ENCODE measurements around the gene CTSZ.
"Not testable (repeated sequence)": the region's sequence is repeated elsewhere in the genome, so short reads cannot be mapped to it uniquely, and the experiment has no call there.

CTSZ gene

DNA sequence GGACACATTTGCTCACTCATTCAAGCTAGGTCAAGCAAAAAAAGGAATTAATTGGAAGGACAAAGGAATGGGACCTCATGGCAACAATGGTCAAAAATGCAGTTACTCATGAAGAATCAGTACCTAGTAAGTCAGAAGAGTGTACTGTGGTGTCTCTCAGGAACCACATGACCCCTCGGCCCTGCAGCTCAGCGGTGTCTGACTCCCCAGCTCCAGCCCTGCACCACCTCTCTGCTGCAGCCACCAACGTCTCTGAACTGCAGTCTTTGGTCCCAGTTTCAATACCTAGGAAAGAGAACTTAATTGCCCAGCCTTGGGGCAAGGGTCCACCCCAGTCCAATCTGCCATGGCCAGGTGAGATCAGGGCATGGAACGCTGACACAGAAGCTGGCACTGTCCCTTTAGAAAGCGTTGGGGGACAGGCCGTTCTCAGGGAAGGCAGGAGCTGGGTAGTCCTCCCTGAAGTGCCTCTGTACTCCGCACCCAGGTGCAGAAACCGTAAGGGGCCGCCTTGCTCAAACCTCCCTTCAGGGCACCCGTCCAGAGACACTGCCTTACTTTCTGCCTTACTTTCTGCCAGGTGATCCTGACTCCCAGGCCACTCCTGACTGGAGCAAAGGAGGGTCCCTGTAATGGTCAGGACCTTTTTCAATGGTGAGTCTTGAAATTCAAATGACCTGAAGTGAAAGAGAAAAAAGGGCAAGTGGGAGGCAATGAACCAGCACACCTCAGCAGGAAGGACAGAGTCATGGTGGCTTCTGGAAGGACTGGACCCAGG is 39.2 kb downstream of the CTSZ start:
- DNase-seq (ENCODE audit: low read depth in 1 of 2, low spot score in 1 of 2), result no peak
- Histone ChIP-seq H3K27ac (replicated peaks) (no peak overlapping the region), H3K4me3 (replicated peaks; ENCODE audit: insufficient read depth, low read length) (no peak overlapping the region), H3K27me3 (ENCODE audit: insufficient read depth, poor library complexity, severe bottlenecking) (no peaks in the 10 kb centered on the region)
- TF ChIP-seq GABPA (IDR thresholded peaks at IDR 0.05; ENCODE audit: low read depth), result no peak
- TF ChIP-seq, protein P1, sequence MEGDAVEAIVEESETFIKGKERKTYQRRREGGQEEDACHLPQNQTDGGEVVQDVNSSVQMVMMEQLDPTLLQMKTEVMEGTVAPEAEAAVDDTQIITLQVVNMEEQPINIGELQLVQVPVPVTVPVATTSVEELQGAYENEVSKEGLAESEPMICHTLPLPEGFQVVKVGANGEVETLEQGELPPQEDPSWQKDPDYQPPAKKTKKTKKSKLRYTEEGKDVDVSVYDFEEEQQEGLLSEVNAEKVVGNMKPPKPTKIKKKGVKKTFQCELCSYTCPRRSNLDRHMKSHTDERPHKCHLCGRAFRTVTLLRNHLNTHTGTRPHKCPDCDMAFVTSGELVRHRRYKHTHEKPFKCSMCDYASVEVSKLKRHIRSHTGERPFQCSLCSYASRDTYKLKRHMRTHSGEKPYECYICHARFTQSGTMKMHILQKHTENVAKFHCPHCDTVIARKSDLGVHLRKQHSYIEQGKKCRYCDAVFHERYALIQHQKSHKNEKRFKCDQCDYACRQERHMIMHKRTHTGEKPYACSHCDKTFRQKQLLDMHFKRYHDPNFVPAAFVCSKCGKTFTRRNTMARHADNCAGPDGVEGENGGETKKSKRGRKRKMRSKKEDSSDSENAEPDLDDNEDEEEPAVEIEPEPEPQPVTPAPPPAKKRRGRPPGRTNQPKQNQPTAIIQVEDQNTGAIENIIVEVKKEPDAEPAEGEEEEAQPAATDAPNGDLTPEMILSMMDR (IDR thresholded peaks at IDR 0.05; ENCODE audit: insufficient read depth, low read length), result no peak
- TF ChIP-seq, protein P2, sequence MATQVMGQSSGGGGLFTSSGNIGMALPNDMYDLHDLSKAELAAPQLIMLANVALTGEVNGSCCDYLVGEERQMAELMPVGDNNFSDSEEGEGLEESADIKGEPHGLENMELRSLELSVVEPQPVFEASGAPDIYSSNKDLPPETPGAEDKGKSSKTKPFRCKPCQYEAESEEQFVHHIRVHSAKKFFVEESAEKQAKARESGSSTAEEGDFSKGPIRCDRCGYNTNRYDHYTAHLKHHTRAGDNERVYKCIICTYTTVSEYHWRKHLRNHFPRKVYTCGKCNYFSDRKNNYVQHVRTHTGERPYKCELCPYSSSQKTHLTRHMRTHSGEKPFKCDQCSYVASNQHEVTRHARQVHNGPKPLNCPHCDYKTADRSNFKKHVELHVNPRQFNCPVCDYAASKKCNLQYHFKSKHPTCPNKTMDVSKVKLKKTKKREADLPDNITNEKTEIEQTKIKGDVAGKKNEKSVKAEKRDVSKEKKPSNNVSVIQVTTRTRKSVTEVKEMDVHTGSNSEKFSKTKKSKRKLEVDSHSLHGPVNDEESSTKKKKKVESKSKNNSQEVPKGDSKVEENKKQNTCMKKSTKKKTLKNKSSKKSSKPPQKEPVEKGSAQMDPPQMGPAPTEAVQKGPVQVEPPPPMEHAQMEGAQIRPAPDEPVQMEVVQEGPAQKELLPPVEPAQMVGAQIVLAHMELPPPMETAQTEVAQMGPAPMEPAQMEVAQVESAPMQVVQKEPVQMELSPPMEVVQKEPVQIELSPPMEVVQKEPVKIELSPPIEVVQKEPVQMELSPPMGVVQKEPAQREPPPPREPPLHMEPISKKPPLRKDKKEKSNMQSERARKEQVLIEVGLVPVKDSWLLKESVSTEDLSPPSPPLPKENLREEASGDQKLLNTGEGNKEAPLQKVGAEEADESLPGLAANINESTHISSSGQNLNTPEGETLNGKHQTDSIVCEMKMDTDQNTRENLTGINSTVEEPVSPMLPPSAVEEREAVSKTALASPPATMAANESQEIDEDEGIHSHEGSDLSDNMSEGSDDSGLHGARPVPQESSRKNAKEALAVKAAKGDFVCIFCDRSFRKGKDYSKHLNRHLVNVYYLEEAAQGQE (IDR thresholded peaks at IDR 0.05; ENCODE audit: insufficient replicate concordance, low read depth), result no peak
- no peak for TF ChIP-seq SPI1 (IDR thresholded peaks at IDR 0.05; ENCODE audit: borderline replicate concordance, low read depth)
- no peak for TF ChIP-seq POLR2AphosphoS5 (IDR thresholded peaks at IDR 0.05; ENCODE audit: low read depth)

DNA sequence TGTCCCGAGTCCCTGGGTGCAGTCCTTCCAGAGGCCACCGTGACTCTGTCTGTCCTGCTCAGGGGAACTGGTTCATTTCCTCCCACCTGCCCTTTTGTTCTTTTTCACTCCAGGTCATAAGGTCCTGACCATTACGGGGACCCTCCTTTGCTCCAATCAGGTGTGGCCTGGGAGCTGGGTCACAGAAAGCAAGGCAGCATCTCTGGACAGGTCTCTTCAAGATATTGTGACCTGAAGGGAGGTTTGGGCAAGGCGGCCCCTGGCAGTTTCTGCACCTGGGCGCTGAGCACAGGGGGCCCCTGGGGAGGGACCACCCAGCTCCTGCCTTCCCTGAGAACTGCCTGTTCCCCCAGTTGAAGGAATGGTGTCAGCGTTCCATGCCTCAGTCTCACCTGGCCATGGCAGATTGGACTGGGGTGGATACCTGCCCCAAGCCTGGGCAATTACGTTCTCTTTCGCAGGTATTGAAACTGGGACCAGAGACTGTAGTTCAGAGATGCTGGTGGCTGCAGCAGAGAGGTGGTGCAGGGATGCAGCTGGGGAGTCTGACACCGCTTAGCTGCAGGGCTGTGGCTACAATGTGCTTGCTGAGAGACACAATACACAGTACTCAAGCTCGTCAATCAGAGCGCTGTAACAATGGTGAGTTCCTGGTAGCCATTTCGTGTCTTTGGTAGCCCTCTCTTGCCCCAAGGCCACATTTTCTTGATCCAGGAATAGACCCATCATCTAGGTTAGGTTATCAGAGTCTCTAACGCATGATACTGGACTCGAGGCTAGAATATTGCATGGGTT is 41.6 kb downstream of the CTSZ start:
- DNase-seq (ENCODE audit: low read depth in 1 of 2, low spot score in 1 of 2), result no peak
- Histone ChIP-seq H3K27me3 (ENCODE audit: insufficient read depth, poor library complexity, severe bottlenecking) (no peaks in the 10 kb centered on the region), H3K27ac (replicated peaks) (no peak overlapping the region), H3K4me3 (replicated peaks; ENCODE audit: insufficient read depth, low read length) (no peak overlapping the region)
- TF ChIP-seq, protein P1 (IDR thresholded peaks at IDR 0.05; ENCODE audit: insufficient read depth, low read length), result no peak
- TF ChIP-seq GABPA (IDR thresholded peaks at IDR 0.05; ENCODE audit: low read depth) (no peak), SPI1 (IDR thresholded peaks at IDR 0.05; ENCODE audit: borderline replicate concordance, low read depth) (no peak), POLR2AphosphoS5 (IDR thresholded peaks at IDR 0.05; ENCODE audit: low read depth) (no peak)
- TF ChIP-seq, protein P2 (IDR thresholded peaks at IDR 0.05; ENCODE audit: insufficient replicate concordance, low read depth), result no peak

DNA sequence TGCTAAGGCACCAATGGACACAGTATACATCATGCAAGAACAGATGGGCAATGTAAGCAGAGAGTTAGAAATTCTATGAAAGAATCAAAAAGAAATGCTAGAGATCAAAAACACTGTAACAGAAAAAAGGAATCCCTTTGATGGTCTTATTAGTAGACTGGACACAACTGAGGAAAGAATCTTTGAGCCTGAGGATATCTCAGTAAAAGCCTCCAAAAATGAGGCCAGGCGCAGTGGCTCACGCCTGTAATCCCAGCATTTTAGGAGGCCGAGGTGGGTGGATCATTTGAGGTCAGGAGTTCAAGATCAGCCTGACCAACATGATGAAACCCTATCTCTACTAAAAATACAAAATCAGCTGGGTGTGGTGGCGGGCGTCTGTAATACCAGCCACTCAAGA is 43.1 kb downstream of the CTSZ start:
- DNase-seq (ENCODE audit: low read depth in 1 of 2, low spot score in 1 of 2); H3K27ac ChIP-seq (replicated peaks); H3K27me3 ChIP-seq (ENCODE audit: insufficient read depth, poor library complexity, severe bottlenecking); H3K4me3 ChIP-seq (replicated peaks; ENCODE audit: insufficient read depth, low read length): not testable (repeated sequence)

DNA sequence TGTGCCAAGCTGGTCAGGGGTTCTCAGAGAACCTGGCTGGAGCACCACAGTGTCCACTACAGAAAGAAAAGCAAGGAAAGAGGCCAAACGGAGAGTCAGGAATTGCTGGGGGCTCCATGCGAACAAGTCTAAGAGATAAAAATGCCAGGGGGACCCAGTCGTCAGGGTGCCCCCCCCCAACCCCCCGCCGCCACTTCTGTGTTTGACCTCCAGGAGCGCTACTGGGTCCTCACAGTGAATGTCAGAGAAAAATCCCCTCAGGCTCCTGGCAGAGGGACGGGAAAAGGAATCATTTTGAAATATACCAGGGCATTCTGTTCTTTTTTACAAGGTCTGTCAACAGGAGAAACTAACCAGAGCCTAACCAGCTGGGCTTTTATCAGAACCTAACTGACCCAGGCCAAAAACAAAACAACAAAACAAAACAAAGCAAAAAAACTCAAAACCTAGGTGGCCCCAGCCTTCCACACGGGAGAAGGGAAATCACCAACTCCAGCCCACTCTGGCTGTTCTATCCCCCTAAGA is 43.9 kb downstream of the CTSZ start:
- H3K27ac ChIP-seq (replicated peaks), result no peak overlapping the region
- DNase-seq (ENCODE audit: low read depth in 1 of 2, low spot score in 1 of 2), result no peak
- no peaks in the 10 kb centered on the region for H3K27me3 ChIP-seq (ENCODE audit: insufficient read depth, poor library complexity, severe bottlenecking)
- H3K4me3 ChIP-seq (replicated peaks; ENCODE audit: insufficient read depth, low read length), result no peak overlapping the region
- TF ChIP-seq POLR2AphosphoS5 (IDR thresholded peaks at IDR 0.05; ENCODE audit: low read depth), result no peak
- TF ChIP-seq, protein P2 (IDR thresholded peaks at IDR 0.05; ENCODE audit: insufficient replicate concordance, low read depth), result no peak
- TF ChIP-seq, protein P1 (IDR thresholded peaks at IDR 0.05; ENCODE audit: insufficient read depth, low read length), result no peak
- TF ChIP-seq GABPA (IDR thresholded peaks at IDR 0.05; ENCODE audit: low read depth), result no peak
- TF ChIP-seq SPI1 (IDR thresholded peaks at IDR 0.05; ENCODE audit: borderline replicate concordance, low read depth), result no peak
